ENCODE measurements around the gene EPHA3.

EPHA3 gene

GRCh38 chr3:89250742-89251141, 143.3 kb downstream of the EPHA3 start:
- H3K27me3 ChIP-seq (ENCODE audit: insufficient read depth, poor library complexity, severe bottlenecking): no peaks in the 10 kb centered on the region
- TF ChIP-seq SPI1 (IDR thresholded peaks at IDR 0.05; ENCODE audit: borderline replicate concordance, low read depth) (no peak), POLR2AphosphoS5 (IDR thresholded peaks at IDR 0.05; ENCODE audit: low read depth) (no peak), CTCF (IDR thresholded peaks at IDR 0.05; ENCODE audit: insufficient read depth, low read length) (no peak), GABPA (IDR thresholded peaks at IDR 0.05; ENCODE audit: low read depth) (no peak), REST (IDR thresholded peaks at IDR 0.05; ENCODE audit: insufficient replicate concordance, low read depth) (no peak)
- H3K27ac ChIP-seq (replicated peaks): no peak overlapping the region
- no peak for DNase-seq (ENCODE audit: low read depth in 1 of 2, low spot score in 1 of 2)
- H3K4me3 ChIP-seq (replicated peaks; ENCODE audit: insufficient read depth, low read length): no peak overlapping the region

- DNase-seq (ENCODE audit: low read depth in 1 of 2, low spot score in 1 of 2): no peak
Observed at GRCh38 chr3:89252016-89252415, 144.6 kb downstream of the EPHA3 start.

GRCh38 chr3:89252860-89253259, 145.4 kb downstream of the EPHA3 start:
- DNase-seq (ENCODE audit: low read depth in 1 of 2, low spot score in 1 of 2): no peak
- Histone ChIP-seq H3K27ac (replicated peaks) (no peak overlapping the region), H3K27me3 (ENCODE audit: insufficient read depth, poor library complexity, severe bottlenecking) (no peaks in the 10 kb centered on the region), H3K4me3 (replicated peaks; ENCODE audit: insufficient read depth, low read length) (no peak overlapping the region)
- no peak for TF ChIP-seq GABPA (IDR thresholded peaks at IDR 0.05; ENCODE audit: low read depth)

More at GRCh38 chr3:89252016-89252415, 144.6 kb downstream of the EPHA3 start:
- TF ChIP-seq GABPA (IDR thresholded peaks at IDR 0.05; ENCODE audit: low read depth) (no peak), REST (IDR thresholded peaks at IDR 0.05; ENCODE audit: insufficient replicate concordance, low read depth) (no peak), SPI1 (IDR thresholded peaks at IDR 0.05; ENCODE audit: borderline replicate concordance, low read depth) (no peak), POLR2AphosphoS5 (IDR thresholded peaks at IDR 0.05; ENCODE audit: low read depth) (no peak), CTCF (IDR thresholded peaks at IDR 0.05; ENCODE audit: insufficient read depth, low read length) (no peak)
- Histone ChIP-seq H3K4me3 (replicated peaks; ENCODE audit: insufficient read depth, low read length) (no peak overlapping the region), H3K27me3 (ENCODE audit: insufficient read depth, poor library complexity, severe bottlenecking) (no peaks in the 10 kb centered on the region), H3K27ac (replicated peaks) (no peak overlapping the region)

- no peak overlapping the region for H3K27ac ChIP-seq (replicated peaks)
- no peak overlapping the region for H3K4me3 ChIP-seq (replicated peaks; ENCODE audit: insufficient read depth, low read length)
- no peaks in the 10 kb centered on the region for H3K27me3 ChIP-seq (ENCODE audit: insufficient read depth, poor library complexity, severe bottlenecking)
- DNase-seq (ENCODE audit: low read depth in 1 of 2, low spot score in 1 of 2): no peak
- TF ChIP-seq POLR2AphosphoS5 (IDR thresholded peaks at IDR 0.05; ENCODE audit: low read depth) (no peak), GABPA (IDR thresholded peaks at IDR 0.05; ENCODE audit: low read depth) (no peak), SPI1 (IDR thresholded peaks at IDR 0.05; ENCODE audit: borderline replicate concordance, low read depth) (no peak), REST (IDR thresholded peaks at IDR 0.05; ENCODE audit: insufficient replicate concordance, low read depth) (no peak), CTCF (IDR thresholded peaks at IDR 0.05; ENCODE audit: insufficient read depth, low read length) (no peak)
Observed at GRCh38 chr3:89256395-89256794, 149.0 kb downstream of the EPHA3 start.

Data from HL-60 (cell line).